Left lung (tissue), 10 donors: Measurements from ENCODE around the gene LAG3. TPM values are rescaled to one million over a fixed set of nuclear protein-coding genes. Genes with fewer than 3 reads are reported as not detected.

Experiments
- ATAC-seq: fragments of 200-7000 bp; cut with Tn5 transposase; one replicate; pipeline ENCODE4 v1.9.1; 2020; ENCODE audit warnings: moderate library complexity
- DNase-seq, 4 donors: peaks; one replicate each; pipeline ENCODE4 v3.0.0-alpha.2; 2013 to 2020
- H3K27ac ChIP-seq, 2 donors: fragments of 200-600 bp; sonication (generic) in 1 of 2; one replicate each; pipeline versions ENCODE4 v1.5.0 to v1.8.0; 2020 to 2021
- H3K27me3 ChIP-seq, 2 donors: fragments of 200-600 bp; sonication (generic) in 1 of 2; one replicate each; pipeline versions ENCODE4 v1.5.0 to v1.8.0; 2020 to 2021
- H3K36me3 ChIP-seq, 2 donors: fragments of 200-600 bp; sonication (generic) in 1 of 2; one replicate each; pipeline versions ENCODE4 v1.5.0 to v1.8.0; 2020 to 2021
- H3K4me1 ChIP-seq, 2 donors: fragments of 200-600 bp; one replicate each; pipeline ENCODE4 v1.8.0; 2021
- H3K4me3 ChIP-seq, 2 donors: fragments of 200-600 bp; sonication (generic) in 1 of 2; one replicate each; pipeline versions ENCODE4 v1.5.0 to v1.8.0; 2020 to 2021; ENCODE audit warnings: mild to moderate bottlenecking in 1 of 2
- H3K9me3 ChIP-seq, 2 donors: fragments of 200-600 bp; sonication (generic) in 1 of 2; one replicate each; pipeline versions ENCODE4 v1.5.0 to v1.8.0; 2020 to 2021
- intact Hi-C, 2 donors: fragments of 100-400 bp; cut with DNase I; formaldehyde crosslinking; loops; one replicate each; pipeline versions ENCODE4 v1.11.2 to v1.14.2; 2022
- polyA plus RNA-seq, 6 donors: library from polyadenylated mRNA; unstranded; fragments of 120-200 nt; gene quantifications; one replicate each; pipeline ENCODE4 v1.2.1, GENCODE V29; 2013; ENCODE audit not compliant: insufficient read length in 6 of 6
- total RNA-seq, 2 donors: library from RNA; stranded (reverse); fragmentation: NEBNext Ultra II Directional; extraction: Animal tissue kit (Norgen Biotek cat#: 25700); gene quantifications; one replicate each; pipeline ENCODE4 v1.2.1, GENCODE V29; 2021
- TF ChIP-seq, protein P1 (sequence below), 2 donors: fragments of 200-600 bp; sonication (generic) in 1 of 2; IDR thresholded peaks; one replicate each; pipeline versions ENCODE4 v1.5.0 to v1.8.0; 2021; ENCODE audit warnings: antibody characterized with exemption in 2 of 2
- donor health status: DM: no; HTN: yes; CAD: no.
- donor health status: DM: no; HTN: no; CAD: no.

LAG3 gene
- total and polyA plus RNA-seq, 8 donors = 0.79 to 3.0 (median 1.7) TPM

DNA sequence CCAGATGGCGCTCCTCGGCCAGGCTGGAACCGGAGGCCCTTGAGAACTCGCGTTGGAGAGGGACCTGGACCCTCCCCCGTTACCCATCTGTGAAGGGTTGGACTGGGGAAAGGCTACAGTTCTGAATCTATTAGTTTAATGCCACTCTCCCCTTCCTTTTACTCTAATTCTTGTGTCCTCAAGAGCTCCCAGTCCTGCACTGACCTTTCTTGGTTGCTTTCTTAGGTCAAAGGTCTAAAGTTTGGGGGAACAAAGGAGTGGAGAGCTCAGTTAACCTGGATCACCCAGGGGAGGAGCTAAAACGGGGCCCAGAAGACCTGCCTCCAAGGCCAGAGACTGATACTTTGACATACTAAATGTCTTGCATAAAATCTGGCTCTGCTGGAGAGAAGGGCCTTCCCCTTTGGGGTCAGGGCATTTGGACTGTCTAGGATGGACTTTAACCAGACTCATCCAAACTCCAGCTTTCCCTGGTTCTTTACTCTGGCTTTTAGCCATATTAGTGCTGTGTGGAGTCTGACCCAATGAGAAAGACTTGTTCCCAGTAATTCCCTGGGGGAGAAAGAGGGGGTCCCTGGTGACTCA is 18.5 kb upstream of the LAG3 start:
- H3K9me3 ChIP-seq = no peaks in the 10 kb centered on the region
- H3K27me3 ChIP-seq = no peaks in the 10 kb centered on the region
- no peak for ATAC-seq
- no peak for DNase-seq
- H3K27ac ChIP-seq = peak overlapping the region; percentile 98 to 99
- intact Hi-C loops = no loop called here
- peaks cover 4 to 31% of the 10 kb centered on the region in 2 donors for H3K36me3 ChIP-seq
- H3K4me3 ChIP-seq = peak overlapping the region in 1 of 2 donors; percentile 94
- peaks cover 10 to 36% of the 10 kb centered on the region in 2 donors for H3K4me1 ChIP-seq
- TF ChIP-seq, protein P1, sequence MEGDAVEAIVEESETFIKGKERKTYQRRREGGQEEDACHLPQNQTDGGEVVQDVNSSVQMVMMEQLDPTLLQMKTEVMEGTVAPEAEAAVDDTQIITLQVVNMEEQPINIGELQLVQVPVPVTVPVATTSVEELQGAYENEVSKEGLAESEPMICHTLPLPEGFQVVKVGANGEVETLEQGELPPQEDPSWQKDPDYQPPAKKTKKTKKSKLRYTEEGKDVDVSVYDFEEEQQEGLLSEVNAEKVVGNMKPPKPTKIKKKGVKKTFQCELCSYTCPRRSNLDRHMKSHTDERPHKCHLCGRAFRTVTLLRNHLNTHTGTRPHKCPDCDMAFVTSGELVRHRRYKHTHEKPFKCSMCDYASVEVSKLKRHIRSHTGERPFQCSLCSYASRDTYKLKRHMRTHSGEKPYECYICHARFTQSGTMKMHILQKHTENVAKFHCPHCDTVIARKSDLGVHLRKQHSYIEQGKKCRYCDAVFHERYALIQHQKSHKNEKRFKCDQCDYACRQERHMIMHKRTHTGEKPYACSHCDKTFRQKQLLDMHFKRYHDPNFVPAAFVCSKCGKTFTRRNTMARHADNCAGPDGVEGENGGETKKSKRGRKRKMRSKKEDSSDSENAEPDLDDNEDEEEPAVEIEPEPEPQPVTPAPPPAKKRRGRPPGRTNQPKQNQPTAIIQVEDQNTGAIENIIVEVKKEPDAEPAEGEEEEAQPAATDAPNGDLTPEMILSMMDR (IDR thresholded peaks at IDR 0.05) = peak; percentile 0 to 34

- Histone ChIP-seq H3K27me3 (no peaks in the 10 kb centered on the region), H3K9me3 (no peaks in the 10 kb centered on the region), H3K4me3 (no peak overlapping the region), H3K4me1 (peaks cover 10 to 36% of the 10 kb centered on the region in 2 donors), H3K36me3 (peaks cover 0 to 25% of the 10 kb centered on the region in 2 donors), H3K27ac (peak overlapping the region; percentile 98 to 99)
- no peak for DNase-seq
- TF ChIP-seq, protein P1 (IDR thresholded peaks at IDR 0.05) = no peak
- intact Hi-C loops = no loop called here
- no peak for ATAC-seq
Observed at GRCh38 chr12:6754411-6754810, 17.9 kb upstream of the LAG3 start.

GRCh38 chr12:6757028-6757690 is 15.2 kb upstream of the LAG3 start:
- intact Hi-C loops = no loop called here

DNA sequence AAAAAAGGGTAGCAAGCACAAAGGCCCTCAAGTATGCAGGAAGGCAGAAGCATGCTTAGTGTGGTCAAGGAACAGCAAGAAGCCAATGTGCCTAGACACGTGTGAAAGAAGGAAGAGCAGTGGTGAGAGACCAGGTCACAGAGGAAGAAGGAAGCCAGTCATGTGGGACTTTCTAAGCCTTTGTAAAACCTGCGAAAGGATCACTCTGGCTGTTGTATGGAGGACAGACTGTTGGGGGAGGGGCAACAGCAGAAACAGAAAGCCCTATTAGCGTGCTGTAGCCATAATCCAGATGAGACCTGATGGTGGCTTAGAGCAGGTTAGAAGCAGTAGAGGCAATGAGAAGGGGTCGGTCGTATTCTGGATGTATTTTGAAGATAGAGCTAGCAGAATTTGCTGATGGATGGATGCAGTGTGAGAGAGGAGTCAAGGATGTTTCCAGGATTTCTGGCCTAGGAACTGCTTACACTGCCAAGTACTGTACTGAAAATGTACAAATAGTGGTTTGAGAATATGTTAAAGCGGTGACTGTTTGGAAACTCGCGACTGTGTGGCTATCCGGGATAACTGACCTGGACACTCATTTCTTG is 13.7 kb upstream of the LAG3 start:
- TF ChIP-seq, protein P1 (IDR thresholded peaks at IDR 0.05) = no peak
- intact Hi-C loops = no loop called here
- Histone ChIP-seq H3K4me1 (peaks cover 12 to 17% of the 10 kb centered on the region in 2 donors), H3K4me3 (no peak overlapping the region), H3K27ac (no peak overlapping the region), H3K36me3 (no peaks in the 10 kb centered on the region), H3K27me3 (peaks cover 0 to 5% of the 10 kb centered on the region in 2 donors), H3K9me3 (no peaks in the 10 kb centered on the region)
- DNase-seq (peak in 1 of 4 donors; percentile 48), ATAC-seq (no peak)

More at GRCh38 chr12:6757028-6757690, 15.2 kb upstream of the LAG3 start:
- peaks cover 8 to 16% of the 10 kb centered on the region in 2 donors for H3K4me1 ChIP-seq
- no peak overlapping the region for H3K4me3 ChIP-seq
- no peak overlapping the region for H3K27ac ChIP-seq
- H3K9me3 ChIP-seq = no peaks in the 10 kb centered on the region
- ATAC-seq (no peak), DNase-seq (no peak)
- no peaks in the 10 kb centered on the region for H3K27me3 ChIP-seq
- H3K36me3 ChIP-seq = no peaks in the 10 kb centered on the region
- TF ChIP-seq, protein P1 (IDR thresholded peaks at IDR 0.05) = no peak

DNA sequence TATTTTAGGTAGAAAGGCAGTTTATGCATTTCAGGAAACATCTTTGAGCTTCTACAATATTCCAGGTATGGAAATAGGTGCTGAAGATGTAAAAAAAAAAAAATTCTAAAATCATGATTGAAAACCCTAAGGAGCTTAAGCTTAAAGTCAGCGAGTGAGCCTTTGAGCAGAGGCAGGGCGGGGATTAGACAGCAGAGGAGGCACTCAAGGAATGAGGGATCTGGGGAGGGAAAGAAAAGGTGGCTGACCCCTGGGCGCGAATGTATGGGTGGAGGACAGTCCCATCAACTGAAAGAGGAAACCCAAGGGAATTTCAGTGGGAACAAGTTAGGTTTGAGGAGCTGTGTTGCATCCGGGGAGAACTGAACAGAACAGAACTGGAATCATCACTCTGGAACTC is 12.6 kb upstream of the LAG3 start:
- intact Hi-C loops = no loop called here
- DNase-seq = no peak
- Histone ChIP-seq H3K4me3 (no peak overlapping the region), H3K27ac (no peak overlapping the region), H3K36me3 (no peaks in the 10 kb centered on the region), H3K4me1 (peaks cover 11 to 16% of the 10 kb centered on the region in 2 donors), H3K9me3 (no peaks in the 10 kb centered on the region), H3K27me3 (peaks cover 0 to 11% of the 10 kb centered on the region in 2 donors)
- TF ChIP-seq, protein P1 (IDR thresholded peaks at IDR 0.05) = no peak
- ATAC-seq = no peak
